Suppressor macrophage (primary cell): Measurements from ENCODE around the gene CELSR1.
A peak's percentile ranks its signal among the peaks of the same experiment; 100 is the strongest.

Experiments used
- DNase-seq, 4 experiments: peaks; one replicate each; pipeline ENCODE4 v3.0.0-alpha.2; 2020 to 2022
- total RNA-seq, 17 experiments: gene quantifications; one replicate each; lab custom pipeline; 2026; ENCODE audit warnings: mixed read lengths in 6 of 17, inconsistent platforms in 3 of 17; lab: John Stamatoyannopoulos, UW

Gene CELSR1, protein sequence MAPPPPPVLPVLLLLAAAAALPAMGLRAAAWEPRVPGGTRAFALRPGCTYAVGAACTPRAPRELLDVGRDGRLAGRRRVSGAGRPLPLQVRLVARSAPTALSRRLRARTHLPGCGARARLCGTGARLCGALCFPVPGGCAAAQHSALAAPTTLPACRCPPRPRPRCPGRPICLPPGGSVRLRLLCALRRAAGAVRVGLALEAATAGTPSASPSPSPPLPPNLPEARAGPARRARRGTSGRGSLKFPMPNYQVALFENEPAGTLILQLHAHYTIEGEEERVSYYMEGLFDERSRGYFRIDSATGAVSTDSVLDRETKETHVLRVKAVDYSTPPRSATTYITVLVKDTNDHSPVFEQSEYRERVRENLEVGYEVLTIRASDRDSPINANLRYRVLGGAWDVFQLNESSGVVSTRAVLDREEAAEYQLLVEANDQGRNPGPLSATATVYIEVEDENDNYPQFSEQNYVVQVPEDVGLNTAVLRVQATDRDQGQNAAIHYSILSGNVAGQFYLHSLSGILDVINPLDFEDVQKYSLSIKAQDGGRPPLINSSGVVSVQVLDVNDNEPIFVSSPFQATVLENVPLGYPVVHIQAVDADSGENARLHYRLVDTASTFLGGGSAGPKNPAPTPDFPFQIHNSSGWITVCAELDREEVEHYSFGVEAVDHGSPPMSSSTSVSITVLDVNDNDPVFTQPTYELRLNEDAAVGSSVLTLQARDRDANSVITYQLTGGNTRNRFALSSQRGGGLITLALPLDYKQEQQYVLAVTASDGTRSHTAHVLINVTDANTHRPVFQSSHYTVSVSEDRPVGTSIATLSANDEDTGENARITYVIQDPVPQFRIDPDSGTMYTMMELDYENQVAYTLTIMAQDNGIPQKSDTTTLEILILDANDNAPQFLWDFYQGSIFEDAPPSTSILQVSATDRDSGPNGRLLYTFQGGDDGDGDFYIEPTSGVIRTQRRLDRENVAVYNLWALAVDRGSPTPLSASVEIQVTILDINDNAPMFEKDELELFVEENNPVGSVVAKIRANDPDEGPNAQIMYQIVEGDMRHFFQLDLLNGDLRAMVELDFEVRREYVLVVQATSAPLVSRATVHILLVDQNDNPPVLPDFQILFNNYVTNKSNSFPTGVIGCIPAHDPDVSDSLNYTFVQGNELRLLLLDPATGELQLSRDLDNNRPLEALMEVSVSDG (N-terminal part only)
- total RNA-seq, result 53.9 to 170 (median 78.6) reads per million in 17 experiments

DNA sequence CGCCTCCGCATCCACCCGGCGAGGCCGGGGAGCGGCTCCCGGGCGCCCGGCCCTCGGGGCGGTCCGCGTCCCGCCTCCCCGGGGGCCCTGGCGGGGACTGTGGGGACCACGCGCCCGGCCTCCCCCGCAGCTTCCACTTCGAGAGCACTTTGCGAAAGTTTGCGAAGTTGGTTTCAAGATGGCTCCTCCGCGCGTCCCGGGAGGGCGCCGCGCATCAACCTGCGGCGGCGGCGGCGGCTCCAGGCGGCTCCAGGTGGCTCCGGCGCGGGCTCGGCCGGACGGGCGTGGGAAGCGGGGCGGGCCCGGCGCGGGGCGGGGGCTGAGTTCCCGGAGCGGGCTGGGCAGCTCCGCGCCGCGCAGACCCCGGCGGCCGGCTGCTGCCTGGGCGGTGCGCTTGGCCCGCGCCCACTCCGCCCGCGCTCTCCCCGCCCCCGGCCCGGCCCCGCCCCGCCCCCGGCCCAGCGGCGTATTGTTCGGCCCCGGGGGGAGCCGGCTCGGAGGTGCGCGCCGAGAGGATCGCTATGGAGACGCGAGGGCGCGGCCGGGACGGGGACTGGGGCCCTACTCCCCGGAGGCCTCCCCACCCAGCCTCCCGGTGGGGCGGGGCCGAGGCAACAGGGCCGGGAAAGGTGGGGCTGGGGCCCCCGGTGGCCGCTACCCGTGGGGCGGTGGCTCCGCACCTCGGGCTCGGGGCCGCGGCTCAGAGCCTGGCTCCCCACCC lies at the start of gene CELSR1:
Gene CELSR1 (minus strand): TSS at position 396 of the 721 bp plus-strand sequence. CDS start 450 bp downstream, outside the sequence.
- peak; percentile 68 to 89 (median 82) for DNase-seq

DNA sequence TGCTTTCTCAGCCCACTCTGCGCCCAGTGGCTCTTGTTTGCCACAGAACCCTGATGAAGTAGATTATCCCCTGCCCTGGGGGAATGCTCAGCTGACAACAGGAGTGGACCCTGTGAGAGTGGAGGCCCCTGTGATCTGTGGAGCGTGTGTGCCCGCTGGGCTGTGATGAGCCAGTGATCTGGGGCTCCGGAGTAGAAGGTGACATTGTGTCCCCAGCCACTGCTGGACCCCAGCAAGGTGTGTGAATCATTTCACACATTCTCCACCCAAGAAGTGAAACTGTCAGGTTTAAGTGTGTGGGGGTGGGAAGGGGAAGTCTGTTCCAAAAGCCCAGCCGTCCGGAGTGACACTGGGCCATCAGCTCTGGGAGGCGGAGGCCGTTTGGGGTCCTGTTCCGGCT lies 49.6 kb upstream of the CELSR1 start:
- DNase-seq, result peak in 3 of 4 experiments; percentile 13 to 62 (median 40)

DNA sequence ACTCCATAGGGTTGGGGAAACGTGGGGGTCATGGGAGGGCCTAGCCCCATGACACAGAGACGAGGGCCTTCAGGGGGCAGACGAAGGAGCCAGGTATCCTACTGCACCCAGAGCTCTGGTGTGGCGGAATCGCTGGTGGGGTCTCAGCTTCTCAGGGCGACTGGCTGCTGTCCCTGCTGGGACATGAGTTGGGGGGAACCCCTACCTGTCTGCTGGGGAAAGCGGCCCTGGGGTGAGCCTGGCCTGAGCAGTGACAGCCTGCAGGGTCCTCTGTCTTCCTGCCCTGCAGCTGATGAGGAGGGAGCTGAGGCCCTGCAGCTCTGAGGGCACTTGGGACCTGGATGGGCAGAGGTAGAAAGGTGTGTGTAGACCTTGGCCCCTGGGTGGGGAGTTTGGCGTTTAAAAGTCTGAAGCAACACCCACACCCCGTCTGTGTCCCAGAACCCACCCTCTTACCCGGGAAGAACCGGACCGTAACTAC lies 49.2 kb upstream of the CELSR1 start:
- no peak for DNase-seq

DNA sequence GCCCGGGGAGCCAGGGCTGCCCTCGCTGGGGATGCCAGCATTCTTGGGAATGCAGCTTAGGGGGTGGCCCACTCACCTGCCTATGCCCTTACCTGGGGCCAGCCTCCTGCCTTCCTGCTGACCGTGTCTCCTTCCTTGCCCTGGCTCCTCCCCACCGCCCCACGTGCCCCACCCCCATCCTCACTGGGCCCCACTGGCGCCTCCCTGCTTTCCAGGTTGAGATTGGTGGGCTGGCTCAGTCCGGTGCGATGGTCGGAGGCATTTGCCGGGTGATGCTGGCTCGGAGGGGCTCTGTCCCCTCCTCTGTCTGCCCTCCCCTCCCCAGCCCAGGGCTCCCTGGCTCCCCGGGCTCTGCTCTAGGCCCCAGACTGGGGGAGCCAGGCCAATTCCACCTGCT lies 48.7 kb upstream of the CELSR1 start:
- DNase-seq, result no peak

DNA sequence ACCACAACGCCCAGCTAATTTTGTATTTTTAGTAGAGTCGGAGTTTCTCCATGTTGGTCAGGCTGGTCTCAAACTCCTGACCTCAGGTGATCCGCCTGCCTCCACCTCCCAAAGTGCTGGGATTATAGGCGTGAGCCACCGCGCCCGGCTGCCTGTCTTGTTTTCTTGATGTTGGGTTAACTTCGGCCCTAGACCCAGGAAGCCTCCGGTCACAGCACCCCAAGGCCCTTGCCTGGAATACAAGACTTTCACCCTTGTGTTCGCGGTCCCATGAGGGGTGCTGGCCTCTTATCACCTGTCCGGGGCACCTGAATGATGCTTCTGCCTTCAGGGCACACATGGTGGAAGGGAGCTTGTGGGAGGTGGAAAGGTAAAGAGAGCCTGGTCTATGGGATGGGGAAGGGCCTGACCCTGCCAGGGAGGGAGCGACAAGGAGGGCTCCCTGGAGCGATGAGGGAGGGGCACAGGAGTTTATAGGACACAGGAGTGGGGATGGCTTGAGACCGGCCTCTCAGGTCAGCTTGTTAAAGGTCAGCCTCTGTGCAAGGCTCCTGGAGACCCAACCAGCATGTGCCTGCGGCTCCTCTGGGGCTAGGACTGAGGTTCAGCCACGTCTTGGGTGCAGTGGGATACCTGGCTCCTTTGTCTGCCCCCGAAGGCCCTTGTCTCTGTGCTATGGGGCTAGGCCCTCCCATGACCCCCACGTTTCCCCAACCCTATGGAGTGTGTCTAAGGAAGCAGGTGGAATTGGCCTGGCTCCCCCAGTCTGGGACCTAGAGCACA lies 48.1 kb upstream of the CELSR1 start:
- DNase-seq, result no peak

DNA sequence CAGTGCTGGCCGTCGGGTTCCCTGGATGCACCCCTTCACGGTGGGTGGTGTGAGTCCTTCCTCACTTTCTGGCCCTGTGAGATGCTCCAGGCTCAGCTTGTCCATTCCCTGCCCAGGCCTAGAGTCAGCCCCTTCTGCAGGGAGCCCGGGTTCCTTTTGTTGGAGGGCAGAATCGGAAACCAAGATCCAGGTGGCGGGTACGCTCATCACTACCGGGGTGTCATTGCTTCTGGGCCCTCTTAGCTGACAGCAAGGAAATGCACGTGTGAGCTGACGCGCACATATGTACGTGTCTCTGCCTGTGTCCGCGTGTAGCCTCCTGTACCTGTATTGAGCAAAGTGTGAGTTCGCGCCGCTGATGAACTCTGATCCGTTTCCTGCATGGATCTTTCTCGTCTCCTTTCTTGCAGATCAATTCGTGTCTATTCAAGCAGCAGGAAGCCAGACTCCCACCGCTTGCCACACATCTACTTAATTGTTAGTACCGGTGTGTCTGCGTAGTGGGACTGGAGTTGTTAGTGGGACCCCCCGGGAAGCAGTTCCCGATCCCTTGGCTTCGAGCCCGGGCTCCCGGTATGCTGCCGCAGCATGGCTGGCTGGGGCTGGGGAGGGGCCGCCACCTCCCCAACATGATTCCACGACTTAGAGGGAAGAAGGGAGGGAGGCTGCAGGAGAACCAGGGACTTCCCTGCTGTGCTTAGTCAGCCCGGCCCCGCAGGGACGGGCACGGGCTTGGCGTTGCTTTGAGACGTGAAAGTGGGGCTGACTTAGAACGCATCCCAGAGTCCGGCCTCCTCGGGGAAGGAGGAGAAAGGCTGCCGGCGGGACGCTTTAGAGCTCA lies 46.9 kb upstream of the CELSR1 start:
- no peak for DNase-seq

DNA sequence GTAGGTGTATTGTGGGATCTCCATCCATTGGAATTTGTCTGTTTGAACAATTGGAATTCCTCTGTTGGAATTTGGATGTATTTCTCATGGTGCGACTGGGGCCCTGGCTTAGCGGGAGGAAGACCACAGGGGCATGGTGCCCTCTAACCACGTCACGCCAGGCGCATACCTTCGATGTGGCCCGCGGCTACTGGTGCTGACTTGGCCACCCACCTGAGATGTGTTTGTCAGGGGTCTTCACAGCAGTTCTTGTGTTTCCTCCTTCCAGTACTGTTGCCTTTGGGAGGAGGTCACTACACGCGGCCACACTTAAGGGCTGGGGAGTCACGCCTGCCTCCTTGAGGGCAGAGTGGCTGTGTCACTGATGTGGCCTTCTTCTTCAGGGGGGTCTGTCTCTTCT lies 46.2 kb upstream of the CELSR1 start:
- peak in 1 of 4 experiments; percentile 1 for DNase-seq

DNA sequence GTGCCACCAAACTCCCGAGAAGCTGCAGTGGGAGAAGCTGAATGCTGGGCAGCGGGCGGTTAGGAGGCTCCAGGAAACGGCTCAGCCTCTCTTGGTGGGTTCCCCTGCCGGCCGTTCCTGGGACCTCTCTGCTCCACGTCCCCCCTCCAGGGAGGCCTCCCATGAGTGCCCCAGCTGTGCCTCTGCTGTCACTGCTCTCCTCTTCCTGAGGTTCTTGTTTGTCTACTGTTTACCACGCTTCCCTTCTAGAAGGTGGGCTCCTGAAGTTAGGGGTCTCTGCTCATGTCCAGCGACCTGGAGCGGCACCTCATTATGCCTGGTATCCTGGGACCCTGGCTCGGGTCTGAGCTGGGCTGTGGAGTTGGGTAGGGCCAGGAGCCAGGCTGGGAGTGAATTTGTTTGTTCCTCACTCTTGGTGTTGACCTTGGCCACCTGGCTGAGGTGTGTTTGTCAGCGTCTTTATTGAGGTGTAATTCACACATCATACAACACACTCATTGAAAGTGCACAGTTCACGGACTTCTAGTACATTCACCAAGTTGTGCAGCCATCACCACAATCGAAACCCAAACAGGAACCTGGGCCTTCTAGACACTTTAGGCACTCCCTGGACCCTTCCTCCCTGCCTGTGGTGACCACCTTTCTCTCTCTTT lies 45.0 kb upstream of the CELSR1 start:
- peak in 1 of 4 experiments; percentile 27 for DNase-seq

DNA sequence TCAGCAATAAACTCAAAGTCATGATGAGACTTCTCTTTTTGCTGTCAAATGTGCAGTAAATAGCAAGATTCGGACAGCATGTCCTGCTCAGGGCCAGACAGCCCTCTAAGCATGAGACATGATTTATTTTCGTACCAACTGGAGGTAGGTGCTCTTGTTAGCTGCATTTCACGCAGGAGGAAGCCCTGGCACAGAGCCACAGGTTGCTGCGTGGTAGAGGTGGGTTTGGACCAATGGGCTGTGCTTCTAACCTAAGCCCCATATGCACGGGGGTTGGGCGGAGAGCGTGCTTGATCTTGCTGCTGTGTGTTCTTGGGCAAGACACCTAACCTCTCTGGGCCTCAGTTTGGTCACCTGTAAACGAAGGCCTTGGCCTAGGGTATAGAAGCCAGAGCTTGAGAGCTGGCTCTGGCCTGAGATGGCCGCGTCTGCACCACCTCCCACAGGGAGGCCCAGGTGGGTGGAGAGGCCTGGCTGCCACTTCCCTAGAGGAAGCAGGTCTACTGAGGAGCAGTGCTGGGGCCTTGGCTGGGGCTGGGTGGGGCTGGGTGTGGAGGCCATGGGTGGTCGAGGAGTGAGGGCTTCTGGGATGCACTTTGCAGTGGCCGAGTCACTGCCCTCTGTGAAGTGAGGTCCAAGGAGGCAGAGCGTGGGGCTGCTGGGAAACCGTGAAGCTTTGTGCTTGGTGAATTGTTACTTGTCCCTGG lies 44.3 kb upstream of the CELSR1 start:
- peak in 1 of 4 experiments; percentile 56 for DNase-seq

DNA sequence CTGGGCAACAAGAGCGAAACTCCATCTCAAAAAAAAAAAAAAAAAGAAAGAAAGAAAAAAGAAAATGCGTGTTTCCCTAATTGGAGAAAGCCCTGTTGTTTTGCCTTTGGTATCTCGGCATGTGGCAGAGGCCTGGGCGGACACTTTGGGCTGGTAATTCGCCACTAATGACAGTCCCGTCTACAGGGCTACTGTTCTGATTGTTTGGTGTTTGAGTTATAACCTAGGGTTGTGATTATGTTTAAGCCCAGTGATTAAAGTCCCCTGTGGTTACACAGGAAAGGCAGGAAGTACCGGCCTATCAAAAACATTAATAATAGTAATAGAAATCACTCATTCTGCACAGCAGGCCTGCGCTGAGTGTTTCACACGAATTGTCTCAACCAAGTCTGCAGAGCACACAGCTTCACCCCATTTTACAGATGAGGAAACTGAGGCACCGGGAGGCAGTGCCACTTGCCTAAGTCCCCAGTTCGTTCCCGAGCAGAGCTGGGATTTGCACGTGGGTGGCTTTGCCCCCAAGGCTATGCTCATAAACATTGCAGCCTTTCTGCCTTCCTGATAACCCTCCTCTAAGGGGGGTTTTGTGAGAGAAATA lies 43.6 kb upstream of the CELSR1 start:
- peak in 1 of 4 experiments; percentile 4 for DNase-seq

DNA sequence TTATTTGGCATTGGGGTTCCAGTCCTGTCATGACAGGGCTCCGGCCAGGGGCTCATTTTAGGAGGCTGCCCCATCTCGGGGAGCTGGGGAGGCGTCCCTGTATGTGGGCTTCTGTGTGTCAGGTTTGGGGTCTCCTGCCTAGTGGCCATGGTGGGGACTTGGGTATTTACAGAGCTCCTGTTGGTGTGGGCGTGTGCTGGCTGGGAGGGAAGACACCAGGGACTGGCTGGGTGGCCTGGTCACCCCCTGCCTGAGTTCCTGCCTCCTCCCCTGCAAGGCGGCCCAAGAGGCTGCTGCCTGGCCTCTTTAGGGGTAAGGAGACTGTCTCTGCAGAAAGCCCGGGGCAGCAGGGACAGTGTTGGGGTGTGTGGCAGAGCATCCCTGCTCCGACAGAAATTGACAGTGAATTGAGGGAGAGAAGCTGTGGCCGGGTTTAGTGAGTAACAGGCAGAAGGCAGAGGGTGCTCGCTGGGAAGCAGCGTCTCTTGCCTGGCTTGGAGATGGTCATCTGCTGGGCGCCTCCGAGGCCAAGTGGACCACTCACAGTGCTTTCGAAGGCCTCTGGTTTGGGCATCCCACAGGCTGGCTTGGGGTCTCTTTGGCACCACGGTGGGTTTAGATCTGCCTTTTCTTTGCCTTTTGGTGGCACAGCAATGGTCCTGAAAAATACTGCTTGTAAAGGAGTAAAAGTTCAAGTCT lies 42.5 kb upstream of the CELSR1 start:
- DNase-seq, result peak in 1 of 4 experiments; percentile 50

DNA sequence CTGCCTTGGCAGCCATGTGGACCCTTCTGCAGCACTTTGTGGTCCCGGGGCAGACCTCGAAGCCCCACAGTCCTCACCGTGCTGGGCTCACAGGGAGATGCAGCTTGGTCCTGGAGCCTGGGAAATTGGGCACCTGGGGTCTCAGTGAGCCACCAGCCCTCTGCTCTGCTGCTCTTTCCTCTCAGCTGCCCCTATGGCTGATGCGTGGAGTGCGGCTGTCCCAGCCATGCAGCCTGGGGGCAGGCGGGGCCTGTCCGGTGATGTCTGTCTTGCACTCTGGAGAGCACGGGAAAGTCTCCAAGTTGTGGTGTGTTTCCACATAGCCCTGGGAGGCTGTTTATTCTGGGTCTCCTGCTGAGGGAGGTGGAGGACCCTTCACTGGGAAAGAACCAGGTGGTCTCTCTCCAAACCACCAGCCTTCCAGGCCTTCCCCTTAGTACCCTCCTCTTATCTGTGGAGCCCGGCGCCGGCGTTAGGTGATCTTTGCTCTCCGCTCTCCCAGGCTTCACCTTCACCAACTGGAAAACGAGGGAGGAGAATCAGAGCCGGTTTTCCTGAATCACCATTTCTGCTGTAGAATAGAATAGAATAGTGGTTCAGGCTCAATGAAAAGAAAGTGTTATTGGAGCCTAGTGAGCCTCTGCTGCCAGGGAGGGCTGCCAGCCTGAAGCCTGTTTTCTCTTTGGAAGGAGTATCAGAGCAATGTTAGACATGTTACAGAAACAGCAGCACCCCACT lies 41.6 kb upstream of the CELSR1 start:
- peak in 1 of 4 experiments; percentile 60 for DNase-seq

DNA sequence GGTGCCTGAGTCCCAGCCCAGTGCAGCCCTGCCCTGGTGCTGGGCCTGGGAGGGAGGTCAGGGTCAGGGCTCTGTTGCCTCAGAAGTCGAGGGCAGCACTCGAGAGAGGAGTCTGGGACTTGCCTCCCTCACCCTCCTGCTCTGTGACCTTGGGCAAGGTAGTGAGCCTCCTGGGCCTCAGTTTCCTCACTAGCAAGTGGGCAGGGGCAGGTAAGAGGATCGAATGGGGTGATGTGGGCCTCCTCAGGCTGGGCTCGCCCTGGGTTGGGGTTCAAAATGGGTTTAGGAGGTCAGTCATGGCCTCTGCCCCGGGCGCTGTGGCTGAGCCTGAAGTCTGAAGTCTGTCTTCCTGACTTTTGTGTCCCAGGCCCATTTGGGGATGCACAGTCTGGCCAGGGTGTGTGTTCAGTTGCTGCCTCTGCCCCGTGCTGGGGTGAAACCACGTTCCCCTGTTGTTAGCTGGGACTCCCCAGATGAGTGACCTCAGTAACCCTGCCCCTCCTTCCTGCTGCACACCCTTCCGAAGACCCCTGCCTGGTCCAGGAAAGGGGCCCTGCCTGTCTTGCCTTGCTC lies 40.9 kb upstream of the CELSR1 start:
- peak in 1 of 4 experiments; percentile 67 for DNase-seq

DNA sequence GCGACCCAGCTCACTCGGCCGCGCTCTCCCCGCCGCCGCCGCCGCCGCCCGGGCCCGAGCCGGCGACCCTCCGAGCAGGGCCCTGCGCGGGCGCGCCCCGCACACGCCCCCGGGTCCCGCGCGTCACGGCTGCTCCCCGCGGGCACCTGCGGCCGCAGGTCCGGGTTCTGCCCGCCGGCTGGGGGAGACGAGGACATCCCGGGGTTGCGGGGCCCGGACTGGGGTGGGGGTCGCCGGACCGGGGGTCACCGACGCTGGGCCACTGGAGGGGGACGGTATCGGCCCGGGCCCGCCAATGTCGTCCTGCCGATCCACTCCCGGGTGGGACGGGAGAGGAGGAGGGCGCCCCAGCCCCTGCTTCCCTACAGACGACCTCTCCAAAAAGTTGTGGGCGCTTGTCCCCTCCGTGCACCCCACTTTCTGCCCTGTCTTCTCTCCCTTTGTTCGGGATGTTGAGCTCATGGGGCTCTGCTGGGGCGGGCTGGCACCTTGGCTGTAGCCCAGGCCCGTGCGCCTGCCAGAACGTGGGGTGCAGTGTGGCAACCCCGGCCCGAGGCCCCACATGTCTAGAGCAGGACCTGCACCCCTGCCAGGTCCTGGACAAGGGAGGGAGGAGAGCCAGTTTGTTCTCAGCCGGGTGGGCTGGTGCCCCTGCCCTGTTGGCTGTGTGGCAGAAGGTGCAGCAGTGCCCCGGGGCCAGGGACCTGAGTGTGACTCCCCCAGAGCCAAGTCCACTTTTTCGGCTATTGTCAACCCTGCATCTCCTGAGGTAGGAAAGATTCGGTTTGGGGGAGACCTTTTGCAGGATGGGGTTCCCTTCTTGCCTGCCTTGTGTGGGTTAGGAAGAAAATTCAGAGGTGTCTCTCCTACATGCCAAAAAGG lies 40.2 kb upstream of the CELSR1 start:
- peak in 3 of 4 experiments; percentile 35 to 61 (median 46) for DNase-seq
